Activated CD4-positive, CD25-positive, alpha-beta regulatory T cell treated with anti-CD3 and anti-CD28 coated beads, Interleukin-2, amount 50 U/mL, for 24 hours (primary cell): Measurements from ENCODE around the gene TMEM234.
"Not testable (repeated sequence)": the region's sequence is repeated elsewhere in the genome, so short reads cannot be mapped to it uniquely, and the experiment has no call there.

Source experiments
- ATAC-seq, 2 donors: fragments of 150-1000 bp; cut with Tn5 transposase; one replicate each; pipeline ENCODE4 v1.10.0; 2021; ENCODE audit warnings: mild to moderate bottlenecking in 1 of 2, moderate library complexity in 1 of 2

Gene TMEM234

DNA sequence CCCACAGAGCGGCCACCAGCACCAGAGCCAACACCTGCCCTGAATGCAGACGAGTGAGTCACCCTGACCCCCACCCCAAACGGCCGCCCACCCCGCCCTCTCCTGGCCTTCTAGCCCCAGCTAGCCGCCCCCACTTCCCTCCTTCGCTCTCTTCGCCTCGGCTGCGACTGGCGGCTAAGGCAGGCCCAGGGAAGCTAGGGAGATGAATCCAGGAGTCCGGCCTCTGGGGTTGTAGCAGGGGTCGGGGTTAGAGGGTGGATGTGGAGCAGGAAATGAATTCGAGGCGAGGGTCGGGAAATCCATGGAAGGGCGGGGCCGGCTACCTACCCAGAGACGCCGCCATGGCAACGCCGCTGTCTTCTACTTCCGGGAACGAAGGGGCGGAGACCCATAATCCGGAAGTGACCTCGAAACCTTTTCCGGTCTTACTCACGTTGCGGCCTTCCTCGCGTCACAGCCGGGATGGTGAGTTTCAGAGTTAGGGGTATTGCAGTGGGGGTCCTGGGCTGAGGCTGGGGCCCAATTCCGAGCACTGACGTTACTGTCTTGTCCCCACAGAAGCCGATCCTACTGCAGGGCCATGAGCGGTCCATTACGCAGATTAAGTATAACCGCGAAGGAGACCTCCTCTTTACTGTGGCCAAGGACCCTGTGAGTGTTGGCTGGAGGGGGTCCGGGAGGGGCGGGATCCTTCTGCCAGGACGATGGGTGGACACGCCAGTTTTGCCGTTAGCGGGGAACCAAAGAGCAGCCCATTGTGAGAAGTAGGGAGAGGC lies at the start of gene TMEM234, which contains the start of gene EIF3I:
Gene TMEM234, minus strand, starts transcription at position 374 of the 776 bp plus-strand sequence. Its CDS starts 31 bp downstream, at position 343.
Gene EIF3I, plus strand, starts transcription at position 428 of the 776 bp plus-strand sequence. Its CDS starts 35 bp downstream, at position 463.
- ATAC-seq, result peak; percentile 98

DNA sequence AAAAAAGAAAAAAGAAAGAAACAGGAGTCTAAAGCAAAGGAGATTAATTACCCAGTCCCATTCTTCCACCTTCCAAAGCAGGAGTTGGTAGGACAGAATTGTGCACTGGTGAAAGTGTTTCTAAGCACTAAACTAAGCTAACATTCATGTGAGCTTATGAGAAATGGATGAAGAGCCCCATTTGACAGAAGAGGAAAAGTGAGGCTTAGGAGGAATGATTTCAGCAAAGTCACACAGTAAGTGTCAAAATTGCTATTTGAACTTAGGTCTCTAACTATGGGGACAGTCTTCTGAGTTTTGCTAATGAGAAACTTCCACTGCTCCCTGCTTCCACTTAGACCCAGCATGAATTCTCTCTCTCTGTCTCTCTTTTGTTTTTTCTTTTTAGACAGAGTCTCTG lies 47.6 kb upstream of the TMEM234 start:
- no peak for ATAC-seq

DNA sequence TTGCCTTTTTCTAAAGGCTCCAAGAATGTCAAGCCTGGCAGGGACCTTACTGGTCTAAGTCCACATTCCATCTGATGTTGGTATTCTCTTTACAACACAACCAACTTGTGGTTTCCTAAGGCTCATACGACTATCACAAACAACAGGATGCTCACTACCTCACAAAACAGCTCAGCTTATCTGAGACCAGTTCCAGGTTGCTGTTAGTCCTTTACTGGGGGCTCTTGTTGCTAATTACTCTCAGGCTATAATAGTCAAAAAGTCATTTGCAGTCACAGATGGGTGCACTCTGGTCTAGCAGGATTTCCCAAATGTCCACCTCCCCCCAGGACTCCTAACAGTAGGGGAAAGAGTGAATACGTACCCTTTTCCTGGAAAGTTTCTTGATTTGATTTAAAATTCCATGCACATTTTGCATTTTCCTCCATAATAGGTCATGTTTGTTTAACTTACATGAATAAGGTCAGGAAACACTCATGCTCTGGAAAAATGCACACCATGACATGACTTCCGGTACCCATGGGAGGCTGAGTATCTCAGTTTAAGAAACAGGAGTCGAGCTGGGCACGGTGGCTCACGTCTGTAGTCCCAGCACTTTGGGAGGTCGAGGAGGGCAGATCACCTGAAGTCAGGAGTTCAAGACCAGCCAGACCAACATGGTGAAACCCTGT lies 44.9 kb upstream of the TMEM234 start:
- peak; percentile 33 to 55 for ATAC-seq

DNA sequence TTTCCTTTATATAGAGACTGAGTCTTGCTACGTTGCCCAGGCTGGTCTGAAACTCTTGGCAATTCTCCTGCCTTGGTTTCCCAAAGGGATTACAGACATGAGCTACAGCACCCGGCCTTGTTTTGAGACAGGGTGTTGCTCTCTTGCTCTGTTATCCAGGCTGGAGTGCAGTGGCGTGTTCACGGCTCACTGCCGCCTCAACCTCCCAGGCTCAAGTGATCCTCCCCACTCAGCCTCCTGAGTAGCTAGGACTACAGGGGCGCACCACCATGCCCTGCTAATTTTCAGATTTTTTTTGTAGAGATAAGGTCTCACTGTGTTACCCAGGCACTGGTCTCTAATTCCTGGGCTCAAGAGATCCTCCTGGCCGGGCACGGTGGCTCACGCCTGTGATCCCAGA lies 43.7 kb upstream of the TMEM234 start:
- ATAC-seq, result no peak

- ATAC-seq, result peak; percentile 51 to 58
These were observed 41.6 kb upstream of the TMEM234 start for GRCh38 chr1:32263744-32264143.

GRCh38 chr1:32263236-32263593 lies 41.1 kb upstream of the TMEM234 start:
- not testable (repeated sequence) for ATAC-seq

- ATAC-seq, result no peak
These were observed 35.0 kb upstream of the TMEM234 start for GRCh38 chr1:32257227-32257508.

- ATAC-seq, result peak; percentile 30 to 36
These were observed 34.5 kb upstream of the TMEM234 start for GRCh38 chr1:32256473-32257226.

GRCh38 chr1:32255072-32256071 lies 33.2 kb upstream of the TMEM234 start:
- no peak for ATAC-seq

DNA sequence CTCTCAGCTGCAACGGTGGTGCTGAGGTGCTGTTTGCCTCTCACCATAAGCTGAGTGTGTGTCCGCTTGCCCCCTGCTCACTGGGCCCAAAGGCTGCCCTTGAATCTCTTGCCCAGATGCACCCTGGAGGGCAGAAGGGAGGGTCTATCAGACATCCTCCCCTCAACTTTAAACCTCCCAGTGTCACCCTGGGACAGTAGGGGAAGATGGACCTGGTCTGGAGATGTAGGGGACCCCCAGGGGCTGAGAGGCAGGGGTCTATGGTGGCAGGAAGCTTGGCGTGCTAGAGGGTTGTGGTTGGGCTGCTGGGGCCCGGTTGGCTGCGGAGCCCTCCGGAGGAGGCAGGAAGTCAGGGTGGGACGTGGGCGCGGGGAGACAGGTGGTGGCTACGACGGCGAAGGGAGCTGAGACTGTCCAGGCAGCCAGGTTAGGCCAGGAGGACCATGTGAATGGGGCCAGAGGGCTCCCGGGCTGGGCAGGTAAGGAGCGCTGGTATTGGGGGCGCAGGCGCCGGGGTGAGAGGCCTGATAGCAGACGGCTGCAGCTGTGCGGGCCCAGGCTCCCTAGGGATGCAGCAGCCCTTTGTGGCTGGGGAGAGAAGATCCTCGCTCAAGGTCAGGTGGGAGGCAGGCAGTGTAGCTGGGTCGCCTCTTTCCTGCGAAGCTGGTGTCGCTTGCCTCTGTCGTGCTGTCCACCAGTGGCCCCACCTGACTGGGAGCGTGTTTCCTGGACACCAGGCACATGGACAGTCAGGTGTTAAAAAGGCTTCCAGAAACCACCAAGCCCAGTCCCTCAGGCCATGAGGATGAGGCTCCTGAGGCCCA lies 29.0 kb upstream of the TMEM234 start, which contains the start of gene LCK:
Gene LCK, plus strand, starts transcription at position 373 of the 824 bp plus-strand sequence. CDS start 23,065 bp downstream, outside the sequence.
- peak; percentile 43 to 44 for ATAC-seq

GRCh38 chr1:32249831-32250525 lies 27.8 kb upstream of the TMEM234 start:
- peak; percentile 74 to 75 for ATAC-seq

GRCh38 chr1:32247983-32248889 lies 26.1 kb upstream of the TMEM234 start:
- ATAC-seq, result peak; percentile 12 to 29

GRCh38 chr1:32247452-32247851 lies 25.3 kb upstream of the TMEM234 start:
- ATAC-seq, result no peak

GRCh38 chr1:32246888-32247273 lies 24.7 kb upstream of the TMEM234 start, which contains the start of gene FAM167B:
Gene FAM167B (plus strand): TSS chr1:32247222. CDS start chr1:32247422, 200 bp downstream.
- ATAC-seq, result no peak

DNA sequence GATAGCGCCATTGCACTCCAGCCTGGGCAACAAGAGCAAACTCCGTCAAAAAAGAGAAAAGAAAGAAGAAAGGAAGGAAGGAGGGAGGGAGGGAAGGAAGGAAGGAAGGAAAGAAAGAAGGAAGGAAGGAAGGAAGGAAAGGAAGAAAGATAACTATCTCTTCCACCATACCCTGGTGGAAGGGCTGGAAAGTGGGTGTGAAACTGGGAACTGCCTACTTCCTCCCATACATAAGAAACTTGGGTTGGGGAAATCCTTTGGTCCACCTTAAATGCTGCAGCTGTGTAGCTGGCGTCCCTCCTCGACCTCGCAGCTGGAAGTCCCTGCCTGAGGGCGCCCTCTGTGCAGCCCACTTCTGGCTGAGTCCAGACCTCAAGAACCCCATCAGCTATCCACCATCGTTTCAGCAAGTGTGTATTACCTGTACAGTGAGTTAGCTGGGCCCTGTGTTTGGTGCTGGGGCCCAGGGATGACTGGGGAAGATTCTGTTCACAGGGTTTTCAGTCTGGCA lies 20.2 kb upstream of the TMEM234 start:
- ATAC-seq, result no peak

DNA sequence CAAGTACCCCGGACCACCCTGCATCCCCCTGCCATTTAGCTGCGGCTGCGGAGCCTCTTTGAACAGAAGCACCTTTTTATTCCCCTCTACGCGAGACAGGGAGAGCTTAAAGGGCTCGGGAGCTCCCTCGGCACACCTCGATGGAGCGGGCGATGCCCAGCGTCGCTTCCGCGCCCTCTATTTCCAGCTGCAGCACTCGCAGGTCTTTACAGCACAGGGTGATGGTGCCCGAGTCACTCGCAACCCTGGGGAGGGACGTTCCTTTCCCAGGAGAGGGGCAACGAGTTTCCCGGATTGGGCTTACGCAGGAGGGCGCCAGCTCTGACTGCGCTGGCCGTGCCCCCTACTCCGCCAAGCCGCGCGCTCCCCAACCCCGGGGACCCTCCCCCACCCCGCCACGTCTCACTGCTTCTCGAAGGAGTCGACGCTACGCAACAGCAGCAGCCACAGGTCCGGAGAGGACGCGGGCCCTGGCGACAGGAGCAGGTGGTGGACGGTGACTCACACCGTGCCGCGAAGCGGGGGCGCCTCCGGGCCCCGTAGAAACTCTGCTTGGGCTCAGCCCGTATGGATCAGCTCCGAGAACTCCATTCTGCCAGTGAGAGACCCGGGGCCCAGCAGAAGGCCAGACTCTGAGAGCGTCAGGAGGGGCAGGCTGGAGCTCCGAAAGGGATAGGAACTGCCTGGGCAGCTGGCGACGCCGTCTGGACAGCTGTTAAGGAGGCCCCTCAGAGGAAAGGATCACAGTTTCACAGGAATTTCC lies 19.0 kb upstream of the TMEM234 start:
- ATAC-seq, result peak; percentile 68 to 70

DNA sequence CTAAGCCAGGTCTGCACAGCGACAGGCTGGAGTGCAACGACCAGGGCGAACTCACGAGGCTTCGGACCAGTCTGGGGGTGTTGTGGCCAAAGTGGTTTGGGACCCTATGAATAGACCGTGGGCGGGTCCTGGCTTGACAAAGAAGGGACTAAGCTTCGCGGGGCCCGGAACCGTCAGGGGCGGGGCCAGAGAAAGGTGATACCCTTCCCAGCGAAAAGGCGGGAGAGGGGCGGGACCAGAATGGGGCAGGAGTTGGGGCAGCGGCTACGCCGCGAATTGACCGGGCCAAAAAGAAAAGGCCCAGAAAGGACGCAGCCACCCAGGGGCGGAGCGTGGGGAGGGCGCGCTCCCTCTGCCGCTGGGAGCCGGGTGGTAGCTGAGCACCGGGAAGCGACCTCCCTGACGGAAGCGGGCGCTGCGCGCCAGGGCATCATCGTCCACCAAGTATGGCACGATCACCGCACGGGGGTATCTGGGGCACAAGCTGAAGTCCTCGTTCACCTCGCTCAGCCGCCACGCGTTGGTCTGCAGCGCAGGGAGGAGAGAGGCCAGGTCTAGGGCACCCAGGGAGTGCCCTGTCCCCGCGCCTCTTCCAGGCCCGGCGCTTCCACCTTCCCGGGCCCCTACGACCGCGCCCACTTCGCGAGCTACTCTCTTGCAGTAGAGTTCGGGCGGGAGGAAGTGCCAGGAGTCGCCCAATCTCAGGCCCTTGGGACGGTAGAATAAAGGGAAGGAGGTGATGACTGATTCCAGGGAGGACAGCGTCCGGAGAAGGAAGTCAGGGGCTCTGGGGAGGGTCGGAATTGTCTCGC lies 18.2 kb upstream of the TMEM234 start:
- ATAC-seq, result peak; percentile 64 to 65
